K562 (cell line): ENCODE data around the gene MOB3C.

ENCODE experiments used
- SMARCB1 ChIP-seq: IDR thresholded peaks from 2 replicates; pipeline ENCODE4 v1.6.1; 2011; ENCODE audit warnings: improper control_type of control experiment, low read depth; ENCODE audit not compliant: insufficient read length
- STAT5A ChIP-seq: IDR thresholded peaks from 2 replicates; pipeline ENCODE4 v1.6.1; 2012; ENCODE audit warnings: low read length, inconsistent platforms, borderline replicate concordance
- ZFX ChIP-seq: sonication (generic); formaldehyde crosslinking; IDR thresholded peaks from 2 replicates; pipeline ENCODE4 v1.8.0; 2022; ENCODE audit warnings: mild to moderate bottlenecking, missing genetic modification reagents, moderate library complexity
- ZNF280B ChIP-seq: fragments of 250-450 bp; sonication (Bioruptor Pico); IDR thresholded peaks from 2 replicates; pipeline ENCODE4 v1.5.1; 2021; ENCODE audit warnings: mild to moderate bottlenecking

- TF ChIP-seq SMARCB1 (no peak), ZNF280B (CRISPR knock-in tag) (no peak), STAT5A (no peak), ZFX (CRISPR knock-in tag) (peak; percentile 78)
These were observed at the start of gene MOB3C for GRCh38 chr1:46616277-46617107.
